ENCODE data around the gene WDR59.
"Not testable (repeated sequence)": the region's sequence is repeated elsewhere in the genome, so short reads cannot be mapped to it uniquely, and the experiment has no call there.

The WDR59 gene, protein sequence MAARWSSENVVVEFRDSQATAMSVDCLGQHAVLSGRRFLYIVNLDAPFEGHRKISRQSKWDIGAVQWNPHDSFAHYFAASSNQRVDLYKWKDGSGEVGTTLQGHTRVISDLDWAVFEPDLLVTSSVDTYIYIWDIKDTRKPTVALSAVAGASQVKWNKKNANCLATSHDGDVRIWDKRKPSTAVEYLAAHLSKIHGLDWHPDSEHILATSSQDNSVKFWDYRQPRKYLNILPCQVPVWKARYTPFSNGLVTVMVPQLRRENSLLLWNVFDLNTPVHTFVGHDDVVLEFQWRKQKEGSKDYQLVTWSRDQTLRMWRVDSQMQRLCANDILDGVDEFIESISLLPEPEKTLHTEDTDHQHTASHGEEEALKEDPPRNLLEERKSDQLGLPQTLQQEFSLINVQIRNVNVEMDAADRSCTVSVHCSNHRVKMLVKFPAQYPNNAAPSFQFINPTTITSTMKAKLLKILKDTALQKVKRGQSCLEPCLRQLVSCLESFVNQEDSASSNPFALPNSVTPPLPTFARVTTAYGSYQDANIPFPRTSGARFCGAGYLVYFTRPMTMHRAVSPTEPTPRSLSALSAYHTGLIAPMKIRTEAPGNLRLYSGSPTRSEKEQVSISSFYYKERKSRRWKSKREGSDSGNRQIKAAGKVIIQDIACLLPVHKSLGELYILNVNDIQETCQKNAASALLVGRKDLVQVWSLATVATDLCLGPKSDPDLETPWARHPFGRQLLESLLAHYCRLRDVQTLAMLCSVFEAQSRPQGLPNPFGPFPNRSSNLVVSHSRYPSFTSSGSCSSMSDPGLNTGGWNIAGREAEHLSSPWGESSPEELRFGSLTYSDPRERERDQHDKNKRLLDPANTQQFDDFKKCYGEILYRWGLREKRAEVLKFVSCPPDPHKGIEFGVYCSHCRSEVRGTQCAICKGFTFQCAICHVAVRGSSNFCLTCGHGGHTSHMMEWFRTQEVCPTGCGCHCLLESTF

DNA sequence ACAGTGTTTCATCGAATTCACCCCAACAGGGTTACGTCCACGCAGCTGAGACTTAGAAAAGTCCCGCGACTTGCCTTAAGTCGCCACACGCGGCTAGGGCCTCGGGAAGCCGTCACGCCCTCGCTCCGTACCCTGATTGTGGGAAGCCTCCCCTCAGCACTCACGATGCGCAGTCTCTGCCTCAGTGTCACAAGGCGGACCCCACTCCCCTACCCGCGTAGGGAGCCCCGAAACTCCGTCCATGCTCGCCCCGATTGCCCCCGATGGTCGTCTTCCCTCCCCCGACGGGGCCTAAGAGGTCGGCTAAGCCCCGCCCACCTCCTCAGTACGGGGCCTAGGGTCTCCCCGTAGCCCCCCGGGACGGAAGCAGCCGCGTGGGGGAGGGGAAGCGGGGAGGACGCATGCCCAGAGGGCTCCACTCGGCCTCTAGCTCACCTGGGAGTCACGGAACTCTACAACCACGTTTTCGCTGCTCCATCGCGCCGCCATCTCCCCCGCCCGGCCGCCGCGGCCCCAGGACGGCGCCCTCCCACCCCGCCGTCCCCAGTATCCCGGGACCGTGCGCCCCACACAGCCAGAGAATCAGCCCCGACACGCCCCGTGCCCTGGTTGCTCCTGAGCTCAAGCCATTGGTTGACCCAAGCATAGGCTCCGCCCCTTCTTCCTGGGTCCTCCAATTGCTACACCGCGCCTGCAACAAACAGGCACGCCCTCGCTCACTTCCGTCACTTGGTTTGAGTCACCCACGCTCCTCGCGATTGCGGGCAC is at the start of gene WDR59:
TSS of gene WDR59 (minus strand) at position 595 of the 768 bp plus-strand sequence. CDS start at position 489, 106 bp downstream.
- DNase-seq: peak; percentile 98 to 99

- no peak for DNase-seq
Measured at GRCh38 chr16:75032655-75033054, 47.7 kb upstream of the WDR59 start.

- DNase-seq: no peak
Measured at GRCh38 chr16:75029854-75030253, 44.9 kb upstream of the WDR59 start.

DNA sequence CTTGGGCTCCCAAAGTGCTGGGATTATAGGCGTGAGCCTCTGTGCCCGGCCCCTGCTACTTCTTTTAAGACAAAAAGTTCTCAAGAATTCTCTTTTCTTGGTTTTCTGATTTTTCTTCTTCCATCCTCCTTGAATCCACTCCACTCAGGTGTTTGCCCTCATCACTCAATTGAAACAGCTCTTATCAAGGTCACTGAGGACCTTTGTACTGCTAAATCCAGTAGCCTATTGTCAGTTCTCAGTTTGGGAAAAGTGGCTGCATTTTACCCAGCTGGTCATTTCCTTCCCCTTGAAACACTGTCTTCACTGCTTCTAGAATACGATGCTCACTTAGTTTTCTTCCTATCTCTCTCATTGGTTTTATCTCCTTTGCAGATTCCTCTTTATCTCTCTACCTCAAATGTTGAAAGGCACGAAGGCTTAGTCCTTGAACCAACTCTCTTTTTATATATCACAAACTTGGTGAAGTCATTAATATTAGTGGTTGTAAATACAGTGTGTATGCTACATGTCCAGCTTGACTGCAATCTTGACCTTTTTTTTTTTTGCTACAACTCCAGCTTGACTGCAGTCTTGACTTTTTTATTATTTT is 43.7 kb upstream of the WDR59 start:
- peak in 1 of 2 experiments; percentile 0 for DNase-seq

DNA sequence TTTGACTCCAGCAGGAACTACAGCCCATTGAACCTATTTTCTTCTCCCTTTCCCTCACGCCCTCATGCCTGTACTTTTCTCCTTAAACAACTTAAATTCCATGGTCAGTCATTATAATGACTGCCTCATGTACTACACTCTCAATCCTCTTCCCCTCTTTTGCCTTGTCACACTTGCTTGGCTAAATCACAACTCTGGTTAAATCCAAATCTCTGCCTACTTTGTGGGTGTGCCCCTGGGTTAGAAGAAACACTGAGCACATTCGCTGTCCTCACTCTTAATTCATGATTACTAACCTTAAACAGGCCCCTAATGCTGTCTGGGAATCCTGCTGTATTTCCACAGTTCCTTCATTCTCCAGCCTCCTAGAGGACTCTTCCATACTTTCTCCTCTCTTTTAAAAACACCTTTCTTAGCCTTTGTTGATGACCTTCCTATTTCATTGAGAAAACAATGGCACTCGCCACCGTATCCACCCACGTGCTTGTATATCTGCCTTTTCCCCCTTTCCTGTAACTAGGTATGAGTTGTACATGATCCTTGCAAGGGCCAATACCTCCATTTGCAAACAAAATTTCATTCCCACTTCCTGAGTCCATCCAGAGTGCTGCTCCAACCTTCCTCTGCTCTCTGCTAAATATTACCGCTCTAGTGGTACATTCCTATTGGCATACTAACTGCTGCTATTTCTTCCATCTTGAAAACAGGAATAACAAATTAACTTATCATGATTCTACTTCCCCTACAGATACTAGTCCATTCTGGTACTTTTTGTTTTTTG is 42.8 kb upstream of the WDR59 start:
- DNase-seq: no peak

DNA sequence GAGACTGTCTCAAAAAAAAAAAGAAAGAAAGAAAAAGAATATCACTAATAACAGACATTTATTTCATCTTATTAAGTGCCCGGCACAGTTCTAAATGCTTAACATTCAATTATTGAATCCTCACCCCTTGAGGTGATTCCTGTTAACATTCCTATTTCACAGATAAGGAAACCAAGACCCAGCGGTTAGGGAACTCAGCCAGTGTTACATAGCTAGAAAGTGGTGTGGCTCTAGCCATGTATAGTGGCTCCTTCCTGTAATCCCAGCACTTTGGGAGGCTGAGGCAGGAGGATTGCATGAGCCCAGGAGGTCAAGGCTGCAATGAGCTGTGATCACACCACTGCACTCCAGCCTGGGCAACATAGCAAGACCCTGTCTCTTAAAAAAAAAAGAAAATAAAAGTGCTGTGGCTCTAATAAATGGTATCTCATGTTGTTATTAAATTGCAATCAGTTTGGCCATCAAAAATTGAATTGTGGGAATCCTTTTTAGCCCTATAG is 42.0 kb upstream of the WDR59 start:
- DNase-seq: no peak

DNA sequence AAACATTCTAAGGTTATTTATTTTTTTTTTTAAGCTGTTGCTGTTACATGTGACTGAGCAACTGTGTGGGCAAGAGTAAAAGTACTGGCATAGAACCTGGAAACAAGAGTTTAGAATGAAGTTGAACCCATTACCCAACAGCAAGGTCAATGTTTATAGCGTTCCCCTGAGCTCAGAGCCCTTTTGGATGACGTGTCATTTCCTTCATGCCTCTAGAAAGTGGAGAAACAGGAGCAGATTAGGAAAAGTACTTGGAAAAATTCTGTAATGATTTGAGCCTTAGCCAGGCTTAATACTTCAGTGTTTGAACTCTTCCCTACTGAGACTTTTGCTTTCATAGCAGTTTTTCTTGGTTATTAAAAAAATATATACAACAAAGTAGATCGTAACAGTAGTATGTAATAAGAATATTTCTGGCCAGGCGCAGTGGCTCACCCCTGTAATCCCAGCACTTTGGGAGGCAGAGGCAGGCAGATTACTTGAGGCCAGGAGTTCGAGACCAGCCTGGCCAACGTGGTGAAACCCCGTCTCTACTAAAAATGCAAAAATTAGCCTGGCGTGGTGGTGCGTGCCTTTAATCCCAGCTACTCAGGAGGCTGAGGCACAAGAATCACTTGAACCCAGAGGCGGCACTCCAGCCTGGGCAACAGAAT is 41.4 kb upstream of the WDR59 start:
- not testable (repeated sequence) for DNase-seq

DNA sequence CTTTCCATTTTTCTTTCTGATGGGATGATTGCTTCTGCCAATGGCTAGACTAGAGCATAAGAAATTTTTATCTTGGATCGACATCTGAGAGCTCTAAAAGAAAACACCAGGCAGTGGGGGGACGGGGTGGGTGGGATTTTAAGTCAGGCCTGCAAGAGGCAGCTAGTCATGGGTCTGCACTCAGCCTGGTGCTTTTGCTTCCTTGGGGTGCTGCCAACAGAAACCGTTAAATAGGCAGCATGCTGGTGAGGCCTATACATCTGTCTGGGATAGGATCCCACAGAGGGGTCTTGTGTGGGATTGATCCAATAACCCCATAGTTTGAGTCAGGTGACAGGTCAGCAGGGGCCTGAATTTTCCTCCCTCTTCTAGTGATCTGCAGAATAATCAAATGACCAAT is 40.8 kb upstream of the WDR59 start:
- DNase-seq: peak in 1 of 2 experiments; percentile 5

DNA sequence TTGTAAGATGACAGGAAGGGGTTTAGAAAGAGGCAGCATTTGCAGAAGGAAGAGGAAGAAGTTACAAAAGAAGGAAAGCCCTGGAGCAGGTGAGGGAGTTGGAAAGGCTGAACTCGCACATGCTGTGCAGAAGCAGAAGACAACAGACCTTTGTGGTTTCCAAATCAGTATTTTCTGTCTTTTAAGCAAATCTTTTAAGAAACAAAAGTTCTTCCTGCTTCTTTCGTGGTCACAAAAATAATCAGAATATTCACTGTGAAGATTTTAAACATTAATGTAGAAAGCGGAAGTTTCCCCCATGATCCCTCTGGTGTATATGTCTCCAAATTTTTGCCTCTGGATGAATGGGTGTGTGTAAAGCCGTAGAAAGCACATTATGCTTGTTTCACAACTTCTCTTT is 39.7 kb upstream of the WDR59 start:
- DNase-seq: no peak

- no peak for DNase-seq
Measured at GRCh38 chr16:75024182-75024581, 39.3 kb upstream of the WDR59 start.

- DNase-seq: no peak
Measured at GRCh38 chr16:75023009-75023408, 38.1 kb upstream of the WDR59 start.

DNA sequence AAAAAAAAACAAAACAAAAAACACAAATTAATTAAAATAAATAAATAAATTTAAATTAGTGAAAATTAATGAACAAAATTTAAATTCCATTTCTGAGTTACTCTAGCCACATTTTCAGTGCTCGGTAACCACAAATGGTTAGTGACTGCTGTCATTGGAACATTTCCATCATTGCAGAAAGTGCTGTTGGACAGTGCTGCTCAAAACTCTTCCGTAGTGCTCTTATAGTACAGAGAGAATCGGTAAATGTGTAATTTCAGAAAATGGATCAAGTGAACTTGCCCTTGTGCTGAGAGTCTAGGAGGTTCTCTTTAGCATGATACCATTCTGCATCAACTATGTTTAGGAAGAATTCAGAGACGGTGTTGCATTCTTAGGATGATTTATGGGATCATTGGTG is 37.6 kb upstream of the WDR59 start:
- no peak for DNase-seq

DNA sequence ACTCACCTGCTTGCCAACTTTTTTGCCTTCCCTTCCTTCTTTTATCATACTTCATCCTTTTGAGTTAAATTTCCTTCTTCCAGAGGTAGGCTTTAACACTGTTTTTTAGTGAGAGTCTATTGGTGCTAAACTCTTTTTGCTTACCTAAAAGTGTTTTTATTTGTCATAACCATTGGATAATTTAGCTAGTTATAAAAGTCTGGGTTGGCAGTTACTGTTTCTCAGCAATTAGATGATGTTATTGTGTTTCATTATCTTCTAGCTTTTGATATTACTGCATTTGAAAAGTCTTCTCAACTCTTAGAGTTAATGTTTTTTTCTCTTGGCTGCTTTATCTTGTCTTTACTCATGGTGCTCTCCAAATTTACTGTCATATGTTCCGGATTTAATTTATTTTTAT is 36.5 kb upstream of the WDR59 start:
- DNase-seq: no peak

DNA sequence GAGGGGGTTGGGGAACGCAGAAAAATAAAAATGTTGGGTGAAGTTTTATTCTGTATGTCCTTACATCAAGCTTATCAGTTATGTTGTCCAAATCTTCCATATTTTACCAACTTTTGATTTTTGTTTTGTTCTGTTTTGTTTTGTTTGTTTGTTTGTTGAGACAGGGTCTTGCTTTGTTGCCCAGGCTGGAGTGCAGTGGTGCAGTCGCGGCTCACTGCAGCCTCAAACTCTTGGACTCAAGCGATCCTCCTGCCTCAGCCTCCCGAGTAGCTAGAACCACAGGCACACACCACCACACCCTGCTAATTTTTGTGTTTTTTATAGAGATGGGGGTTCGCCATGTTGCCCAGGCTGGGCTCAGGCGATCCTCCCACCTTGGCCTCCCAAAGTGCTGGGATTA is 34.7 kb upstream of the WDR59 start:
- DNase-seq: no peak

- DNase-seq: no peak
Measured at GRCh38 chr16:75019007-75019406, 34.1 kb upstream of the WDR59 start.

- peak in 1 of 2 experiments; percentile 8 for DNase-seq
Measured at GRCh38 chr16:75017670-75018525, 33.0 kb upstream of the WDR59 start.

GRCh38 chr16:75016451-75017081 is 31.6 kb upstream of the WDR59 start:
- peak in 1 of 2 experiments; percentile 21 for DNase-seq

GRCh38 chr16:75014318-75014717 is 29.4 kb upstream of the WDR59 start:
- no peak for DNase-seq

- DNase-seq: not testable (repeated sequence)
Measured at GRCh38 chr16:75013123-75013522, 28.2 kb upstream of the WDR59 start.

Measured in activated T-cell treated with anti-CD3 and anti-CD28 coated beads, Interleukin-2, amount 50 U/mL, for 48 hours (primary cell).